Measurements from ENCODE around the gene HOXA9.

The HOXA9 gene

DNA sequence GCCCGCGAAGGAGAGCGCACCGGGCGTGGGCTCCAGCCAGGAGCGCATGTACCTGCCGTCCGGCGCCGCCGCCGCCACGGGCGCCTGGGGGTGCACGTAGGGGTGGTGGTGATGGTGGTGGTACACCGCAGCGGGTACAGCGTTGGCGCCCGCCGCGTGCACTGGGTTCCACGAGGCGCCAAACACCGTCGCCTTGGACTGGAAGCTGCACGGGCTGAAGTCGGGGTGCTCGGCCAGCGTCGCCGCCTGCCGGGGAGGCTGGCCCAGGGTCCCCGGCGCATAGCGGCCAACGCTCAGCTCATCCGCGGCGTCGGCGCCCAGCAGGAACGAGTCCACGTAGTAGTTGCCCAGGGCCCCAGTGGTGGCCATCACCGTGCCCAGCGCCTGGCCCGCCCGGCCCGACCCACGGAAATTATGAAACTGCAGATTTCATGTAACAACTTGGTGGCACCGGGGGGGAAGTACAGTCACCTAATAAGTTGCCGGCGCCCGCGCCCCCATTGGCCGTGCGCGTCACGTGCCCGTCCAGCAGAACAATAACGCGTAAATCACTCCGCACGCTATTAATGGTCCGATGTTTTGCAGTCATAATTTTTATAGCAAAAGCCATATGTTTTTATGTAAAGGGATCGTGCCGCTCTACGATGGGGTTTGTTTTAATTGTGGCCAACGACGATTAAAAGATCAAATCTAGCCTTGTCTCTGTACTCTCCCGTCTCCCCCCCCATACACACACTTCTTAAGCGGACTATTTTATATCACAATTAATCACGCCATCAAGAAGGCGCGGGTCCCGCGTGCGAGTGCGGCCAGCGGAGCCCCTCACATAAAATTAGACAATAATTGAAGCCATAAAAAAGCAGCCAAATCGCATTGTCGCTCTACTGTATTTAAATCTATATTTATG, at the start of gene HOXA9 (continued):
- TF ChIP-seq, protein P1, sequence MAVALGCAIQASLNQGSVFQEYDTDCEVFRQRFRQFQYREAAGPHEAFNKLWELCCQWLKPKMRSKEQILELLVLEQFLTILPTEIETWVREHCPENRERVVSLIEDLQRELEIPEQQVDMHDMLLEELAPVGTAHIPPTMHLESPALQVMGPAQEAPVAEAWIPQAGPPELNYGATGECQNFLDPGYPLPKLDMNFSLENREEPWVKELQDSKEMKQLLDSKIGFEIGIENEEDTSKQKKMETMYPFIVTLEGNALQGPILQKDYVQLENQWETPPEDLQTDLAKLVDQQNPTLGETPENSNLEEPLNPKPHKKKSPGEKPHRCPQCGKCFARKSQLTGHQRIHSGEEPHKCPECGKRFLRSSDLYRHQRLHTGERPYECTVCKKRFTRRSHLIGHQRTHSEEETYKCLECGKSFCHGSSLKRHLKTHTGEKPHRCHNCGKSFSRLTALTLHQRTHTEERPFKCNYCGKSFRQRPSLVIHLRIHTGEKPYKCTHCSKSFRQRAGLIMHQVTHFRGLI (tag by site-specific recombination; IDR thresholded peaks at IDR 0.05): peak; percentile 83
- TF ChIP-seq ZNF629 (tag by site-specific recombination; IDR thresholded peaks at IDR 0.05): peak; percentile 90
- TF ChIP-seq, protein P2, sequence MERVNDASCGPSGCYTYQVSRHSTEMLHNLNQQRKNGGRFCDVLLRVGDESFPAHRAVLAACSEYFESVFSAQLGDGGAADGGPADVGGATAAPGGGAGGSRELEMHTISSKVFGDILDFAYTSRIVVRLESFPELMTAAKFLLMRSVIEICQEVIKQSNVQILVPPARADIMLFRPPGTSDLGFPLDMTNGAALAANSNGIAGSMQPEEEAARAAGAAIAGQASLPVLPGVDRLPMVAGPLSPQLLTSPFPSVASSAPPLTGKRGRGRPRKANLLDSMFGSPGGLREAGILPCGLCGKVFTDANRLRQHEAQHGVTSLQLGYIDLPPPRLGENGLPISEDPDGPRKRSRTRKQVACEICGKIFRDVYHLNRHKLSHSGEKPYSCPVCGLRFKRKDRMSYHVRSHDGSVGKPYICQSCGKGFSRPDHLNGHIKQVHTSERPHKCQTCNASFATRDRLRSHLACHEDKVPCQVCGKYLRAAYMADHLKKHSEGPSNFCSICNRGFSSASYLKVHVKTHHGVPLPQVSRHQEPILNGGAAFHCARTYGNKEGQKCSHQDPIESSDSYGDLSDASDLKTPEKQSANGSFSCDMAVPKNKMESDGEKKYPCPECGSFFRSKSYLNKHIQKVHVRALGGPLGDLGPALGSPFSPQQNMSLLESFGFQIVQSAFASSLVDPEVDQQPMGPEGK (tag by site-specific recombination; IDR thresholded peaks at IDR 0.05): peak; percentile 97
- peak; percentile 87; the same call in 1 of the 2 replicates for TF ChIP-seq ZNF24 (tag by site-specific recombination; IDR thresholded peaks at IDR 0.05)
- TF ChIP-seq ZSCAN18 (tag by site-specific recombination; IDR thresholded peaks at IDR 0.05): no peak; the same call in 1 of the 2 replicates
- TF ChIP-seq ZBTB20 (tag by site-specific recombination; IDR thresholded peaks at IDR 0.05): no peak
- TF ChIP-seq BCL11B (tag by site-specific recombination; IDR thresholded peaks at IDR 0.05; ENCODE audit: low read depth): peak; percentile 99
- TF ChIP-seq SP7 (tag by site-specific recombination; IDR thresholded peaks at IDR 0.05): peak; percentile 97
- TF ChIP-seq ZNF404 (tag by site-specific recombination; IDR thresholded peaks at IDR 0.05): no peak
- TF ChIP-seq, protein P3, sequence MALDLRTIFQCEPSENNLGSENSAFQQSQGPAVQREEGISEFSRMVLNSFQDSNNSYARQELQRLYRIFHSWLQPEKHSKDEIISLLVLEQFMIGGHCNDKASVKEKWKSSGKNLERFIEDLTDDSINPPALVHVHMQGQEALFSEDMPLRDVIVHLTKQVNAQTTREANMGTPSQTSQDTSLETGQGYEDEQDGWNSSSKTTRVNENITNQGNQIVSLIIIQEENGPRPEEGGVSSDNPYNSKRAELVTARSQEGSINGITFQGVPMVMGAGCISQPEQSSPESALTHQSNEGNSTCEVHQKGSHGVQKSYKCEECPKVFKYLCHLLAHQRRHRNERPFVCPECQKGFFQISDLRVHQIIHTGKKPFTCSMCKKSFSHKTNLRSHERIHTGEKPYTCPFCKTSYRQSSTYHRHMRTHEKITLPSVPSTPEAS (tag by site-specific recombination; IDR thresholded peaks at IDR 0.05): peak; percentile 87
- TF ChIP-seq ZNF561 (tag by site-specific recombination; IDR thresholded peaks at IDR 0.05; ENCODE audit: borderline replicate concordance): peak; percentile 90
- no peak for TF ChIP-seq ZNF837 (tag by site-specific recombination; IDR thresholded peaks at IDR 0.05)
- TF ChIP-seq BCL11A (tag by site-specific recombination; IDR thresholded peaks at IDR 0.05; ENCODE audit: low read depth): peak; percentile 97
- TF ChIP-seq ZNF366 (tag by site-specific recombination; conservative IDR thresholded peaks at IDR 0.05): peak; percentile 96
- peak; percentile 93 for TF ChIP-seq ZNF18 (tag by site-specific recombination; IDR thresholded peaks at IDR 0.05)
- TF ChIP-seq ZNF623 (tag by site-specific recombination; IDR thresholded peaks at IDR 0.05): peak; percentile 45; the same call in 1 of the 2 replicates
- peak; percentile 87 for TF ChIP-seq KLF8 (tag by site-specific recombination; IDR thresholded peaks at IDR 0.05)
- TF ChIP-seq ZNF596 (tag by site-specific recombination; IDR thresholded peaks at IDR 0.05): peak; percentile 86
- TF ChIP-seq ZNF335 (tag by site-specific recombination; conservative IDR thresholded peaks at IDR 0.05): no peak
- peak; percentile 65 for TF ChIP-seq ZSCAN16 (tag by site-specific recombination; IDR thresholded peaks at IDR 0.05)
- TF ChIP-seq PRDM6 (tag by site-specific recombination; IDR thresholded peaks at IDR 0.05): peak; percentile 100
- TF ChIP-seq ZNF654 (tag by site-specific recombination; IDR thresholded peaks at IDR 0.05; ENCODE audit: low read depth): peak; percentile 16
- TF ChIP-seq ZNF114 (tag by site-specific recombination; IDR thresholded peaks at IDR 0.05): no peak
- TF ChIP-seq, protein P4, sequence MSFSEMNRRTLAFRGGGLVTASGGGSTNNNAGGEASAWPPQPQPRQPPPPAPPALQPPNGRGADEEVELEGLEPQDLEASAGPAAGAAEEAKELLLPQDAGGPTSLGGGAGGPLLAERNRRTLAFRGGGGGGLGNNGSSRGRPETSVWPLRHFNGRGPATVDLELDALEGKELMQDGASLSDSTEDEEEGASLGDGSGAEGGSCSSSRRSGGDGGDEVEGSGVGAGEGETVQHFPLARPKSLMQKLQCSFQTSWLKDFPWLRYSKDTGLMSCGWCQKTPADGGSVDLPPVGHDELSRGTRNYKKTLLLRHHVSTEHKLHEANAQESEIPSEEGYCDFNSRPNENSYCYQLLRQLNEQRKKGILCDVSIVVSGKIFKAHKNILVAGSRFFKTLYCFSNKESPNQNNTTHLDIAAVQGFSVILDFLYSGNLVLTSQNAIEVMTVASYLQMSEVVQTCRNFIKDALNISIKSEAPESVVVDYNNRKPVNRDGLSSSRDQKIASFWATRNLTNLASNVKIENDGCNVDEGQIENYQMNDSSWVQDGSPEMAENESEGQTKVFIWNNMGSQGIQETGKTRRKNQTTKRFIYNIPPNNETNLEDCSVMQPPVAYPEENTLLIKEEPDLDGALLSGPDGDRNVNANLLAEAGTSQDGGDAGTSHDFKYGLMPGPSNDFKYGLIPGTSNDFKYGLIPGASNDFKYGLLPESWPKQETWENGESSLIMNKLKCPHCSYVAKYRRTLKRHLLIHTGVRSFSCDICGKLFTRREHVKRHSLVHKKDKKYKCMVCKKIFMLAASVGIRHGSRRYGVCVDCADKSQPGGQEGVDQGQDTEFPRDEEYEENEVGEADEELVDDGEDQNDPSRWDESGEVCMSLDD (tag by site-specific recombination; IDR thresholded peaks at IDR 0.05): peak; percentile 77
- 0 out of 2 replicates have a peak, but pooled peaks have one; percentile 25 for TF ChIP-seq ZFP37 (tag by site-specific recombination; IDR thresholded peaks at IDR 0.05)
